Mesodermal cell (in vitro differentiated cells): ENCODE results near the gene MFSD12.

Experiments
- H3K27ac ChIP-seq: 2 replicates; pipeline ENCODE4 v1.7.0; 2013; ENCODE audit warnings: mild to moderate bottlenecking, low read depth, low read length, moderate library complexity; ENCODE audit not compliant: severe bottlenecking
- H3K36me3 ChIP-seq: 2 replicates; pipeline ENCODE4 v1.7.1; 2013; ENCODE audit warnings: mild to moderate bottlenecking, low read length, moderate library complexity; ENCODE audit not compliant: control insufficient read depth, insufficient read depth
- H3K4me1 ChIP-seq: one replicate; pipeline ENCODE4 v1.7.1; 2013; ENCODE audit warnings: mild to moderate bottlenecking, low read length; ENCODE audit not compliant: insufficient read depth, control insufficient read depth, poor library complexity, severe bottlenecking
- H3K4me3 ChIP-seq: 2 replicates; pipeline ENCODE4 v1.7.0; 2013; ENCODE audit warnings: low read length, control low read depth, mild to moderate bottlenecking; ENCODE audit not compliant: insufficient read depth, poor library complexity, severe bottlenecking; ENCODE audit errors: extremely low read depth
- H3K9me3 ChIP-seq: 2 replicates; pipeline ENCODE4 v1.7.1; 2013; ENCODE audit warnings: mild to moderate bottlenecking, low read length, moderate library complexity; ENCODE audit not compliant: control insufficient read depth
- WGBS, 2 experiments: methylation state at CpG; one replicate each; pipeline ENCODE4 v1.1.5; 2013; ENCODE audit warnings: missing lambda C conversion rate in 2 of 2; ENCODE audit not compliant: insufficient coverage in 2 of 2; 5-methylcytosine and 5-hydroxymethylcytosine counted together

Gene MFSD12

GRCh38 chr19:3554254-3555083, 2.9 kb downstream of the MFSD12 start:
- 89 to 94% methylated on average over 12 to 15 of the region's 21 CpGs for WGBS, 2 experiments
- Histone ChIP-seq H3K4me3 (no peak overlapping the region), H3K4me1 (peaks cover 18% of the 10 kb centered on the region), H3K9me3 (no peaks in the 10 kb centered on the region), H3K36me3 (peaks cover 20% of the 10 kb centered on the region), H3K27ac (no peak overlapping the region)

DNA sequence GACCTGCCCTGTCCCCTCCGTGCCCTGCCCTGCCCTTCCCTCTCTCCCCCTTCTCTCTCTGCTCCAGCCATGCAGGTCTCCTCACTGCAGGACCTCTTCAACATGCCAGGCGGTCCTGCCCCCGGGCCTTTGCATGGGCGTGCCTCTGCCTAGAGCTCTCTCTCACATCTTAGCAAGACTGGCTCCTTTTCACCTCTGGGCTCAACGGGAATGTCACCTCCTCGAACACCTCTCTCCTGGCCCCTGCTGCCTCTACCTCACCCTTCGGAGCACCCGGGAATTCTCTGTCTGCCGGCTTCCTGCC, 5.6 kb downstream of the MFSD12 start:
- H3K4me3 ChIP-seq = no peak overlapping the region
- H3K36me3 ChIP-seq = peaks cover 39% of the 10 kb centered on the region
- H3K9me3 ChIP-seq = no peaks in the 10 kb centered on the region
- no peak overlapping the region for H3K27ac ChIP-seq
- H3K4me1 ChIP-seq = peaks cover 18% of the 10 kb centered on the region
- WGBS, 2 experiments = 93 to 94% methylated on average over 8 to 9 of the region's 9 CpGs

DNA sequence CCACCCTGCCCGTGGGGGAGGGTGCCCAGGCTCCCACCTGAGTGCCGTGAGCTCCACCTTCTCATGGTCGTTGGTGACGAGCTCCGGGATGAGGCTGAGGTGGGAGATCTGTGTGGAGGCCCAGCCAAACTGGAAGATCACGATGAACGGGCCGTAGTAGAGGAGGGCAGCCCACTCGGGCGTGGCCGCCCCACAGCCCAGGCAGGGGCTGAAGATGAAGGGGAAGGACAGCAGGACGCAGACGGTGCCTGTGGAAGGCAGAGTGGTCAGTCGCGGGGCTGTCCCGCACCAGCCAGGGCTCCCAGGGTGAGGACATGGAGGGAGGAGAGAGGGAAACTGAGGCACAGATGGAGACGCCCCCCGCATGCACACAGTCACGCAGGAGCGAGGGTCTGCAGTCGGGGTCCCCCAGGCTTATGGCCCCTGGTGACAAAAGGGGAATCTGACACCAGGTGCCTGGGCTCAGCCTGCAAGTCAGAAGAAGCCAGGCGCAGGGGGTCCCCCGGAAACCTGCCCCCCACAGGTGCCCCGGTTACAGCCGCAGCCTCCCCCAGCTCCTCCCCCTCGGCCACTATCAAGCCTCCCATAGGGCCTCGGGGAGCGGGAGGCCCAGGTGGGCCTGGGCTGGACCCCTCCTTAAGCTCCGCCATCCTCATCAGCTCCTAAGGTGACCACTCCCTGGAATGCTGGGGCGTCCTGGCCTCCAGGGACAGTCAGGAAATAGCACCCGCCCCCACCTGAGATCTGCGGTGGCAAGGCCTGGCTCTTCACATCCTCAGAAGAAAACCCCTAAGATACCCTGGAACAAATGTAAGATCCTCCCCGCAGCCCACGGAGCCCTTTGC, 6.2 kb downstream of the MFSD12 start:
- Histone ChIP-seq H3K36me3 (peaks cover 44% of the 10 kb centered on the region), H3K4me3 (no peak overlapping the region), H3K9me3 (no peaks in the 10 kb centered on the region), H3K4me1 (peaks cover 13% of the 10 kb centered on the region), H3K27ac (no peak overlapping the region)
- WGBS, 2 experiments = 96% methylated on average over 25 to 31 of the region's 34 CpGs

GRCh38 chr19:3549816-3550215, 7.6 kb downstream of the MFSD12 start:
- no peak overlapping the region for H3K4me3 ChIP-seq
- WGBS, 2 experiments = 94 to 96% methylated on average over 7 to 9 of the region's 10 CpGs
- peaks cover 42% of the 10 kb centered on the region for H3K36me3 ChIP-seq
- no peaks in the 10 kb centered on the region for H3K9me3 ChIP-seq
- peaks cover 6% of the 10 kb centered on the region for H3K4me1 ChIP-seq
- no peak overlapping the region for H3K27ac ChIP-seq

- Histone ChIP-seq H3K27ac (no peak overlapping the region), H3K36me3 (peaks cover 48% of the 10 kb centered on the region), H3K4me1 (peaks cover 6% of the 10 kb centered on the region), H3K9me3 (no peaks in the 10 kb centered on the region), H3K4me3 (no peak overlapping the region)
- 92 to 93% methylated on average over 12 to 14 of the region's 14 CpGs for WGBS, 2 experiments
Observed at GRCh38 chr19:3548606-3549005, 8.8 kb downstream of the MFSD12 start.

- 95 to 96% methylated on average over 31 to 36 of the region's 36 CpGs for WGBS, 2 experiments
- Histone ChIP-seq H3K36me3 (peaks cover 48% of the 10 kb centered on the region), H3K27ac (no peak overlapping the region), H3K9me3 (no peaks in the 10 kb centered on the region), H3K4me3 (no peak overlapping the region), H3K4me1 (peaks cover 3% of the 10 kb centered on the region)
Observed at GRCh38 chr19:3547767-3548282, 9.6 kb downstream of the MFSD12 start.

DNA sequence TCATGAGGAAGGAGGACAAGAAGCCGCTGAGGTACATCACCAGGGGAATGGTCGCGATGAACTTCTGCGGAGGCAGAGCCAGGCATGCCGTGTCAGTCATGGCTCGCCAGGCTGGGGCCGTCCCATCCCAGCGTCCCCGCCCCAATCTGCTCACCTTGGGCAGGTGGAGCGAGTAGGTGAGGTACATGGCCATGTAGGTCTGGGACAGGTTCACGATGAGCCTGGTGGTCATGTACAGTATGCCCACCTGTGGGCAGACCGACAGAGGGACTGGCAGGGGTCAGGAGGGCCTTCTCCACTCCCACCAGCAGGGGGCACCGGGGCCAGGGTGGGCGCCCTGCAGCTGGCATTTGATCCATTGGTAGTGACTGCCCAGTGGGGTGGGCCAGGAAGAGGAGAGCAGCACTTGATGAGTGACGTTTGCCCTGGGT, 10.1 kb downstream of the MFSD12 start:
- 93 to 94% methylated on average over 13 to 15 of the region's 15 CpGs for WGBS, 2 experiments
- Histone ChIP-seq H3K4me1 (no peaks in the 10 kb centered on the region), H3K4me3 (no peak overlapping the region)

GRCh38 chr19:3546119-3546518, 11.3 kb downstream of the MFSD12 start:
- Histone ChIP-seq H3K27ac (no peak overlapping the region), H3K4me3 (no peak overlapping the region), H3K4me1 (no peaks in the 10 kb centered on the region), H3K36me3 (peaks cover 39% of the 10 kb centered on the region), H3K9me3 (no peaks in the 10 kb centered on the region)
- 95 to 99% methylated on average over 21 to 22 of the region's 23 CpGs for WGBS, 2 experiments

More for the DNA sequence above, 10.1 kb downstream of the MFSD12 start:
- H3K9me3 ChIP-seq = no peaks in the 10 kb centered on the region
- H3K27ac ChIP-seq = no peak overlapping the region
- peaks cover 45% of the 10 kb centered on the region for H3K36me3 ChIP-seq

- no peaks in the 10 kb centered on the region for H3K9me3 ChIP-seq
- no peak overlapping the region for H3K27ac ChIP-seq
- H3K4me3 ChIP-seq = no peak overlapping the region
- H3K4me1 ChIP-seq = no peaks in the 10 kb centered on the region
- 89 to 94% methylated on average over 8 to 10 of the region's 10 CpGs for WGBS, 2 experiments
- peaks cover 34% of the 10 kb centered on the region for H3K36me3 ChIP-seq
Observed at GRCh38 chr19:3545669-3546034, 11.7 kb downstream of the MFSD12 start.

GRCh38 chr19:3544742-3545668, 12.4 kb downstream of the MFSD12 start:
- H3K4me1 ChIP-seq = no peaks in the 10 kb centered on the region
- H3K9me3 ChIP-seq = no peaks in the 10 kb centered on the region
- H3K27ac ChIP-seq = no peak overlapping the region
- H3K36me3 ChIP-seq = peaks cover 33% of the 10 kb centered on the region
- H3K4me3 ChIP-seq = no peak overlapping the region
- 36 to 75% methylated on average over 6 to 29 of the region's 30 CpGs for WGBS, 2 experiments
